ENCODE measurements around the gene C3orf33.

DNA sequence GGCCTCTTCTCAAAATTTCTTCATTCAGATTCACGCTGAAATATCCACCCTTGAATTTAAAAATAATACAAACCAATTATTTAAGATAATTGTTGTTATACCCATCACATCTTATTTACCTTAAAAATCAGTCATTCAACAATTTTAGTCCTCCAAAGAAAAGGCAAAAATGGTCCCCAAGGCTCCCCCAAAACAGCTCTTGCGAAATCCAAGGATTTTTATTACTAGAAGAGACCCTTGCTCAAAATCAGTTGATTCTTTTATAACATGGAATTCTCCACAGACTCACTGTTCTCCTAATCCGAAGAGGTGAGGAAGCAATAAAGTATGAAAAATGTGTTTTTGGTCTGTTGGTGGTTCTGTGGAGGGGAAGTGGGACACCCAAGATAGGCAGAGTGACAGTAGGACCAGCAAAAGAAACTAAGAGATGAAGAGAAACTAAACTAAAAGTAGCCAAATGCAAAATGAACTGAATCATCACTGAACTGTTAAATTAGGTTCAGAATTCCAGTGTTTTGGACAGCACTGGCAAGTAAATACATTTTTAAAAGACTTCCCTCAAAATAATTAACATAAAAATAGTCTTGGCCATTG is 42.1 kb downstream of the C3orf33 start:
- TF ChIP-seq SNAI2 (CRISPR knock-in tag; IDR thresholded peaks at IDR 0.05) (no peak), ARNTL (CRISPR knock-in tag; IDR thresholded peaks at IDR 0.05; ENCODE audit: borderline replicate concordance, low read depth) (no peak), BACH2 (CRISPR knock-in tag; IDR thresholded peaks at IDR 0.05; ENCODE audit: borderline replicate concordance) (no peak), TOX (CRISPR knock-in tag; IDR thresholded peaks at IDR 0.05; ENCODE audit: borderline replicate concordance) (no peak), RARB (CRISPR knock-in tag; IDR thresholded peaks at IDR 0.05) (no peak), ESRRG (CRISPR knock-in tag; IDR thresholded peaks at IDR 0.05) (no peak), ZNF70 (CRISPR knock-in tag; IDR thresholded peaks at IDR 0.05) (no peak), ZFP3 (CRISPR knock-in tag; IDR thresholded peaks at IDR 0.05) (no peak)
- TF ChIP-seq, protein P1, sequence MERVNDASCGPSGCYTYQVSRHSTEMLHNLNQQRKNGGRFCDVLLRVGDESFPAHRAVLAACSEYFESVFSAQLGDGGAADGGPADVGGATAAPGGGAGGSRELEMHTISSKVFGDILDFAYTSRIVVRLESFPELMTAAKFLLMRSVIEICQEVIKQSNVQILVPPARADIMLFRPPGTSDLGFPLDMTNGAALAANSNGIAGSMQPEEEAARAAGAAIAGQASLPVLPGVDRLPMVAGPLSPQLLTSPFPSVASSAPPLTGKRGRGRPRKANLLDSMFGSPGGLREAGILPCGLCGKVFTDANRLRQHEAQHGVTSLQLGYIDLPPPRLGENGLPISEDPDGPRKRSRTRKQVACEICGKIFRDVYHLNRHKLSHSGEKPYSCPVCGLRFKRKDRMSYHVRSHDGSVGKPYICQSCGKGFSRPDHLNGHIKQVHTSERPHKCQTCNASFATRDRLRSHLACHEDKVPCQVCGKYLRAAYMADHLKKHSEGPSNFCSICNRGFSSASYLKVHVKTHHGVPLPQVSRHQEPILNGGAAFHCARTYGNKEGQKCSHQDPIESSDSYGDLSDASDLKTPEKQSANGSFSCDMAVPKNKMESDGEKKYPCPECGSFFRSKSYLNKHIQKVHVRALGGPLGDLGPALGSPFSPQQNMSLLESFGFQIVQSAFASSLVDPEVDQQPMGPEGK (CRISPR knock-in tag; IDR thresholded peaks at IDR 0.05; ENCODE audit: borderline replicate concordance): no peak
- TF ChIP-seq, protein P2, sequence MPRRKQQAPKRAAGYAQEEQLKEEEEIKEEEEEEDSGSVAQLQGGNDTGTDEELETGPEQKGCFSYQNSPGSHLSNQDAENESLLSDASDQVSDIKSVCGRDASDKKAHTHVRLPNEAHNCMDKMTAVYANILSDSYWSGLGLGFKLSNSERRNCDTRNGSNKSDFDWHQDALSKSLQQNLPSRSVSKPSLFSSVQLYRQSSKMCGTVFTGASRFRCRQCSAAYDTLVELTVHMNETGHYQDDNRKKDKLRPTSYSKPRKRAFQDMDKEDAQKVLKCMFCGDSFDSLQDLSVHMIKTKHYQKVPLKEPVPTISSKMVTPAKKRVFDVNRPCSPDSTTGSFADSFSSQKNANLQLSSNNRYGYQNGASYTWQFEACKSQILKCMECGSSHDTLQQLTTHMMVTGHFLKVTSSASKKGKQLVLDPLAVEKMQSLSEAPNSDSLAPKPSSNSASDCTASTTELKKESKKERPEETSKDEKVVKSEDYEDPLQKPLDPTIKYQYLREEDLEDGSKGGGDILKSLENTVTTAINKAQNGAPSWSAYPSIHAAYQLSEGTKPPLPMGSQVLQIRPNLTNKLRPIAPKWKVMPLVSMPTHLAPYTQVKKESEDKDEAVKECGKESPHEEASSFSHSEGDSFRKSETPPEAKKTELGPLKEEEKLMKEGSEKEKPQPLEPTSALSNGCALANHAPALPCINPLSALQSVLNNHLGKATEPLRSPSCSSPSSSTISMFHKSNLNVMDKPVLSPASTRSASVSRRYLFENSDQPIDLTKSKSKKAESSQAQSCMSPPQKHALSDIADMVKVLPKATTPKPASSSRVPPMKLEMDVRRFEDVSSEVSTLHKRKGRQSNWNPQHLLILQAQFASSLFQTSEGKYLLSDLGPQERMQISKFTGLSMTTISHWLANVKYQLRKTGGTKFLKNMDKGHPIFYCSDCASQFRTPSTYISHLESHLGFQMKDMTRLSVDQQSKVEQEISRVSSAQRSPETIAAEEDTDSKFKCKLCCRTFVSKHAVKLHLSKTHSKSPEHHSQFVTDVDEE (CRISPR knock-in tag; IDR thresholded peaks at IDR 0.05): no peak
- TF ChIP-seq, protein P3, sequence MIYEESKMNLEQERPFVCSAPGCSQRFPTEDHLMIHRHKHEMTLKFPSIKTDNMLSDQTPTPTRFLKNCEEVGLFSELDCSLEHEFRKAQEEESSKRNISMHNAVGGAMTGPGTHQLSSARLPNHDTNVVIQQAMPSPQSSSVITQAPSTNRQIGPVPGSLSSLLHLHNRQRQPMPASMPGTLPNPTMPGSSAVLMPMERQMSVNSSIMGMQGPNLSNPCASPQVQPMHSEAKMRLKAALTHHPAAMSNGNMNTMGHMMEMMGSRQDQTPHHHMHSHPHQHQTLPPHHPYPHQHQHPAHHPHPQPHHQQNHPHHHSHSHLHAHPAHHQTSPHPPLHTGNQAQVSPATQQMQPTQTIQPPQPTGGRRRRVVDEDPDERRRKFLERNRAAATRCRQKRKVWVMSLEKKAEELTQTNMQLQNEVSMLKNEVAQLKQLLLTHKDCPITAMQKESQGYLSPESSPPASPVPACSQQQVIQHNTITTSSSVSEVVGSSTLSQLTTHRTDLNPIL (CRISPR knock-in tag; IDR thresholded peaks at IDR 0.05; ENCODE audit: low read depth): no peak
- TF ChIP-seq, protein P4, sequence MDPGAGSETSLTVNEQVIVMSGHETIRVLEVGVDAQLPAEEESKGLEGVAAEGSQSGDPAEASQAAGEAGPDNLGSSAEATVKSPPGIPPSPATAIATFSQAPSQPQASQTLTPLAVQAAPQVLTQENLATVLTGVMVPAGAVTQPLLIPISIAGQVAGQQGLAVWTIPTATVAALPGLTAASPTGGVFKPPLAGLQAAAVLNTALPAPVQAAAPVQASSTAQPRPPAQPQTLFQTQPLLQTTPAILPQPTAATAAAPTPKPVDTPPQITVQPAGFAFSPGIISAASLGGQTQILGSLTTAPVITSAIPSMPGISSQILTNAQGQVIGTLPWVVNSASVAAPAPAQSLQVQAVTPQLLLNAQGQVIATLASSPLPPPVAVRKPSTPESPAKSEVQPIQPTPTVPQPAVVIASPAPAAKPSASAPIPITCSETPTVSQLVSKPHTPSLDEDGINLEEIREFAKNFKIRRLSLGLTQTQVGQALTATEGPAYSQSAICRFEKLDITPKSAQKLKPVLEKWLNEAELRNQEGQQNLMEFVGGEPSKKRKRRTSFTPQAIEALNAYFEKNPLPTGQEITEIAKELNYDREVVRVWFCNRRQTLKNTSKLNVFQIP (CRISPR knock-in tag; IDR thresholded peaks at IDR 0.05; ENCODE audit: borderline replicate concordance, low read depth): no peak
